OCI-LY3 (cell line): ENCODE data around the gene IFNE.

Experiments used
- CTCF ChIP-seq: fragments of 200-600, 300-600 bp; sonication (generic); IDR thresholded peaks from 2 replicates; pipeline ENCODE4 v1.5.1; 2014; ENCODE audit warnings: antibody characterized with exemption, low read length, low read depth
- EZH2phosphoT487 ChIP-seq: fragments of 200-600 bp; shearing (Covaris generic); IDR thresholded peaks from 2 replicates; pipeline ENCODE4 v1.6.1; 2018; ENCODE audit warnings: antibody characterized with exemption, mixed run types, low read depth

GRCh38 chr9:21461377-21461776 is 20.7 kb downstream of the IFNE start:
- no peak for TF ChIP-seq CTCF
- TF ChIP-seq EZH2phosphoT487 = no peak
